Stimulated activated effector memory CD8-positive, alpha-beta T cell treated with anti-CD3 and anti-CD28 coated beads, Interleukin-12 subunit alpha, Interleukin-12 subunit beta, amount 100 ng/mL, for 72 hours (primary cell): Measurements from ENCODE around the gene MRPL50.
"Not testable (repeated sequence)": the region's sequence is repeated elsewhere in the genome, so short reads cannot be mapped to it uniquely, and the experiment has no call there.

Experiments used
- ATAC-seq: fragments of 150-1000 bp; cut with Tn5 transposase; 2 replicates; pipeline ENCODE4 v1.10.0; 2021
- DNase-seq, 2 donors: peaks; one replicate each; pipeline ENCODE4 v3.0.0; 2021 to 2022; ENCODE audit warnings: low spot score in 2 of 2
- H3K27ac Mint-ChIP-seq: one replicate; pipeline ENCODE4 v1.8.0; 2022; ENCODE audit warnings: mild to moderate bottlenecking, mixed read lengths
- H3K36me3 Mint-ChIP-seq: one replicate; pipeline ENCODE4 v1.8.0; 2022; ENCODE audit warnings: mild to moderate bottlenecking, mixed read lengths
- H3K4me1 Mint-ChIP-seq: one replicate; pipeline ENCODE4 v1.8.0; 2022; ENCODE audit warnings: mixed read lengths
- H3K4me3 Mint-ChIP-seq: one replicate; pipeline ENCODE4 v1.8.0; 2022; ENCODE audit warnings: mild to moderate bottlenecking, mixed read lengths
- H3K9me3 Mint-ChIP-seq: one replicate; pipeline ENCODE4 v1.8.0; 2022; ENCODE audit warnings: mixed read lengths

The MRPL50 gene

DNA sequence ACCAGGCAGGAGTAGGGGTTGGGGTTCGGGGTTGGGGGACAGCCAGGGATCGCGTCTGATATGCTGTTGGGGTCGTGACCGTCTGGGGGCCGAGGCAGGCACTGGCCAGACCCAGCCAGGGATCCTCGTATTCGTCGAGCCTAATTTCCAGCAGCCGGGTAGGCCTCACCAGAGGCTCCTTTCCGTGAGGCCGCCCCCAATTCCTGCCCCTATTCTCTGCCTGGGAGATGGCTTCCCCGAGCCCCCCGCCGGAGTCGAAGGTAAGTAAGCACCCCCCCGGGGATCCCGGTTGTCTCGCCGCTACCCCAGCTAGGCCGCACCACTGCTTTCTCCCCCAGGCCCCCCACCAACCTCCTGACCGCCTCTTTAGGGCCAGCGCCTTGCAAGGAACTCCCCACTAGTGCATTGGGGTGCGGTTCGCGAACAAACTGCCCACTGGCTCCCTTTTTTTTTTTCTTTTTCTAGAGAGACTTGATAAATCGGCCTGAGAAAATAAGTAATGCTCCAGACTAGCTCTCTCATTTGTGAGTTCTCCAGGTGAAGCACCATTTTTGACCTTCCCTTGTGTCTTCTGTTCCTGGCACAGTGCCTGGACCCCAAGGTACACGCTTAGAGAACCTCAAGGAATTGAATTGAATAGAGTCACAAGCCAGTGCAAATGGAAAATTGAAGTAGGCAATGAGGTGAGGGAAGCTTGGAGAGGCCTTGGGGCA is 668 bp upstream of the MRPL50 start:
- DNase-seq (no peak), ATAC-seq (no peak)
- Mint-ChIP-seq H3K9me3 (peaks cover 3% of the 10 kb centered on the region), H3K4me3 (peak overlapping the region; percentile 89), H3K4me1 (peaks cover 67% of the 10 kb centered on the region), H3K27ac (peak overlapping the region; percentile 96), H3K36me3 (peaks cover 74% of the 10 kb centered on the region)

DNA sequence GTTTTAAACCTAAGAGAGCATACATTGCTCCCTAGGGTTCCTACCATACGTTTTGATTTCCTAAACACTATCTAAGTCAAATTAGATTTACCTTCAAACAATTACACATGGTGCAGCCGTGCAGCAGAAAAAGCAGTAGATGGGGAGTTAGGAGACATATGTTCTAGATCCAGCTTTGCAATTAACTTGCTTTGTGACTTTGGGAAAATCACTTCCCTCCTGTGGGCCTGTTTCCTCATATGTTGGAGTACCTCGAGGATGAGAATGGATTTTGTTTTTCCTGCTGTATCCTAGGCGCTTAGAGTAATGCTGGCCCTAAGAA is 711 bp downstream of the MRPL50 start:
- Mint-ChIP-seq H3K36me3 (peaks cover 66% of the 10 kb centered on the region), H3K9me3 (no peaks in the 10 kb centered on the region), H3K4me1 (peaks cover 57% of the 10 kb centered on the region), H3K4me3 (peak overlapping the region; percentile 89), H3K27ac (peak overlapping the region; percentile 96)
- ATAC-seq = no peak
- DNase-seq = no peak

DNA sequence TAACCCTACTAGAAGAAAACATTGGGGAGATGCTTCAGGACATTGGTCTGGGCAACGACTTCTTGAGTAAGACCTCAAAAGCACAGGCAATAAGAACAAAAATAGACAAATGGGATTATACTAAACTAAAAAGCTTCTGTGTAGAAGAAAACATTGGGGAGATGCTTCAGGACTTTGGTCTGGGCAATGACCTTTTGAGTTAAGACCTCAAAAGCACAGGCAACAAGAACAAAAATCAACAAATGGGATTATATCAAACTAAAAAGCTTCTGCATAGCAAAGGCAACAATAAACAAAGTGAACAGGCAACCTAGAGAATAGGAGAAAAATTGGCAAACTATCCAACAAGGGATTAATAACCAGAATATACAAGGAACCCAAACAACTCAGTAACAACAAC is 3.7 kb downstream of the MRPL50 start:
- DNase-seq = no peak
- peaks cover 45% of the 10 kb centered on the region for H3K4me1 Mint-ChIP-seq
- H3K36me3 Mint-ChIP-seq = peaks cover 54% of the 10 kb centered on the region
- no peak overlapping the region for H3K27ac Mint-ChIP-seq
- no peak for ATAC-seq
- H3K9me3 Mint-ChIP-seq = no peaks in the 10 kb centered on the region
- no peak overlapping the region for H3K4me3 Mint-ChIP-seq

DNA sequence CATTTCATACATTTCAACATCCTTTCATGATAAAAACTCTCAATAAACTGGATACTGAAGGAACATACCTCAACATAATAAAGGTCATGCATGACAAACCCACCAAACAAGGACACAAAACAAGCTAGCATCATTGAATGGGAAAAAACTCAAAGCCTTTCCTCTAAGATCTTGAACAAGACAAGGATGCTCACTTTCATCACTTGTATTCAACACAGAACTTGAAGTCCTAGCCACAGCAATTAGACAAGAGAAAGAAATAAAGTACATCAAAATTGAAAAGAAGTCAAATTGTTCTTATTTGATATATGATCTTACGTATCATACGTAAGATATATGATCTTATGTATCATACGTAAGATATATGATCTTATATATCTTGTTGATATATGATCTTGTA is 5.3 kb downstream of the MRPL50 start:
- Mint-ChIP-seq H3K4me3 (no peak overlapping the region), H3K36me3 (peaks cover 62% of the 10 kb centered on the region), H3K4me1 (peaks cover 45% of the 10 kb centered on the region), H3K27ac (no peak overlapping the region), H3K9me3 (no peaks in the 10 kb centered on the region)
- no peak for ATAC-seq
- no peak for DNase-seq

GRCh38 chr9:101388507-101388993 is 9.9 kb downstream of the MRPL50 start:
- ATAC-seq (no peak), DNase-seq (no peak)
- H3K4me1 Mint-ChIP-seq = peaks cover 16% of the 10 kb centered on the region
- H3K27ac Mint-ChIP-seq = no peak overlapping the region
- no peak overlapping the region for H3K4me3 Mint-ChIP-seq
- peaks cover 9% of the 10 kb centered on the region for H3K9me3 Mint-ChIP-seq
- peaks cover 43% of the 10 kb centered on the region for H3K36me3 Mint-ChIP-seq

GRCh38 chr9:101387871-101388506 is 10.4 kb downstream of the MRPL50 start:
- peaks cover 9% of the 10 kb centered on the region for H3K9me3 Mint-ChIP-seq
- H3K4me3 Mint-ChIP-seq = no peak overlapping the region
- ATAC-seq (peak; percentile 65), DNase-seq (no peak)
- H3K36me3 Mint-ChIP-seq = peaks cover 42% of the 10 kb centered on the region
- no peak overlapping the region for H3K27ac Mint-ChIP-seq
- peaks cover 14% of the 10 kb centered on the region for H3K4me1 Mint-ChIP-seq

- H3K9me3 Mint-ChIP-seq, H3K27ac Mint-ChIP-seq, H3K4me1 Mint-ChIP-seq, ATAC-seq, DNase-seq, H3K4me3 Mint-ChIP-seq: not testable (repeated sequence)
- peaks cover 27% of the 10 kb centered on the region for H3K36me3 Mint-ChIP-seq
These were observed 13.4 kb downstream of the MRPL50 start, which contains the start of gene BAAT for GRCh38 chr9:101384873-101385536. BAAT (minus strand) TSS chr9:101385006; CDS start chr9:101371404, 13,602 bp downstream.

- DNase-seq = no peak
- Mint-ChIP-seq H3K36me3 (peaks cover 12% of the 10 kb centered on the region), H3K9me3 (peaks cover 9% of the 10 kb centered on the region), H3K4me1 (no peaks in the 10 kb centered on the region), H3K4me3 (no peak overlapping the region), H3K27ac (no peak overlapping the region)
- no peak for ATAC-seq
These were observed 15.1 kb downstream of the MRPL50 start for GRCh38 chr9:101383361-101383760.

DNA sequence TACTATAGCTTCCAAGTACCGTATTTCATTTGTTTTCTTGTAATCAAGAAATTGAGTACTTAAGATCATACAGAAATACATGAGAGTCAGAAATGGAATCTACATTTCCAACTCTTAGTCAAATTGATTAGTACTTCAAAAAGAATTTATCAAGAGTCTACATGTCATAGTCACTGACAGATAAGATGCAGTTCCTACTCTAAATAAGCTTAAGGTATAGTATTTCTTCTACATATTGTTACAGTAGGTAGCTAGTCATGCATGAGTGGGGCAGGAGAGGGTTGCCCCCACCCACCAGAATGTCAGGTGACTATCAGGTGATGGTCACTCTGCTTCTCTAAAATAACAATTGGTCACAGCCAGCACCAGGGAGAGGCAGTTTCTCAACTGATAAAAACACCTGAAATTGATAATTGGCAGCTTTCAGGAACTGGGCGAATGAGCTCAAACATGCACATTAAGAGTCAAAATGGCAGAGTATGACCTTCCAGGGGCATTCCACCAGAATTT is 16.5 kb downstream of the MRPL50 start:
- Mint-ChIP-seq H3K4me3 (no peak overlapping the region), H3K9me3 (peaks cover 9% of the 10 kb centered on the region), H3K27ac (no peak overlapping the region), H3K36me3 (peaks cover 5% of the 10 kb centered on the region), H3K4me1 (no peaks in the 10 kb centered on the region)
- ATAC-seq (no peak), DNase-seq (no peak)

DNA sequence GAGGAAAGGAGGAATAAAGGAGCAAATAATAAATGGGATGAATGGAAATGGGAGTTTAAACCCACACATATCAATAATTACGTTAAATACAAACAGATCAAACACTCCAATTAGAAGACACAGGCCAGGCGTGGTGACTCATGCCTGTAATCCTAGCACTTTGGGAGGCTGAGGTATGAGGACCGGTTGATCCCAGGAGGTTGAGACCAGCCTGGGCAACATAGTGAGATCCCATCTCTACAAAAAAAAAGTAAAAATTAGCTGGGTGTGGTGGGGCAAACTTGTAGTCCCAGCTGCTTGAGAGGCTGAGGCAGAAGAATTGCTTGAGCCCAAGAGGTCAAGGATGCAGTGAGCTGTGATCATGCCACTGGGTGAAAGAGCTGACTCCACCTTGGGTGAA is 17.3 kb downstream of the MRPL50 start:
- ATAC-seq (no peak), DNase-seq (no peak)
- no peaks in the 10 kb centered on the region for H3K4me1 Mint-ChIP-seq
- peaks cover 9% of the 10 kb centered on the region for H3K9me3 Mint-ChIP-seq
- peaks cover 2% of the 10 kb centered on the region for H3K36me3 Mint-ChIP-seq
- H3K27ac Mint-ChIP-seq = no peak overlapping the region
- no peak overlapping the region for H3K4me3 Mint-ChIP-seq

DNA sequence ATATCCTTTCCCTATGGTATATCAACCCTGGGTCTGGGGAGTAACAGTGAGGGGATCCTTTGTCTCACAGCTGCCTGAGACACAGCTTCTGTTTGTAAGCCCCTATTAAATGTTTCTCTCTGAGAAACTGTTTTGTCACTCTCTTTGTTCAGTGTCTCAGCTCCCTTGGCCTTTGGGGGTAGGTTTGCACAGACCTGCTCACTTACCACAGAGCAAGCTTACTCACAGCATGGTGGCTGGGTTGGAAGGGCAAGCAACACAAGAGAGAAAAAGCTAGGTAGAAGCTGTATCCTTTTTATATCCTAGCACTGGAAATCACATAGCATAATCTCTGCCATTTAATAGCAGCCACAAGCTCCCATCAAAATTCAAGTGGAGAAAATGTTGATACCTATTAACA is 18.1 kb downstream of the MRPL50 start:
- Mint-ChIP-seq H3K4me3 (no peak overlapping the region), H3K36me3 (no peaks in the 10 kb centered on the region), H3K9me3 (peaks cover 6% of the 10 kb centered on the region), H3K27ac (no peak overlapping the region), H3K4me1 (no peaks in the 10 kb centered on the region)
- no peak for ATAC-seq
- no peak for DNase-seq

DNA sequence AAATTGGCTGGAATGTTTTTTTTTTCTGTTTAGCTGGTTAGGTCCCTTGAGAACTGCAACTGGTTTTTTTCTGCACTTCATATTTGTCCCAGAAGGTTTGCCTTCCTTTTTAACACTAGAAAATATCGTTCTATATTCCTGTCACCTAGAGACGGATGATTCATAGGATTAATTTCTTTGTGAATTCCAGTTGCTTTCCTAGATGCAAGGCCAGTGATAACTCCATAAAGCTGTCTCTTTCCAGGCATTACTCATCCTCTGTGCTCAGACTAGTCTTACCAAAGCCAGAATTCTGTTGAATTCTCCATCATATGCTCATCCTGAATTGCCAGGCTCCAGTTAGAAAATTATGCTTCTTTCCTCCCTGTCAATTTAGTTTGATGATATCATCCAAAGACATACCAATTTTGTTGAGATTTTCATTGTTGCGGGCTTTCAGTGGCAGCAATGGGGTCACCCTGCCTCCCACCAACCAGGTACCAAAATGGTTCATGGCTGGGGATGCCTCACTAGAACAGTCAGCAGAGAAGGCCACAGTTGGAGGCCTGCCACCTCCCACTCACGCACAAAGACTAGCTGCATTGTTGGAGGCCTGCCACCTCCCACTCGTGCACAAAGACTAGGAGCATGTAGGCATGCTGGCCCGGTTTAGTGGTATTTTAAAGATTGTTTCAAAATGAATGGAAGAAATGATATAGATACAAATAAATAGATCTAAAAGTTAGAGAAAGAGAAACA is 22.1 kb downstream of the MRPL50 start:
- H3K36me3 Mint-ChIP-seq = no peaks in the 10 kb centered on the region
- DNase-seq = no peak

DNA sequence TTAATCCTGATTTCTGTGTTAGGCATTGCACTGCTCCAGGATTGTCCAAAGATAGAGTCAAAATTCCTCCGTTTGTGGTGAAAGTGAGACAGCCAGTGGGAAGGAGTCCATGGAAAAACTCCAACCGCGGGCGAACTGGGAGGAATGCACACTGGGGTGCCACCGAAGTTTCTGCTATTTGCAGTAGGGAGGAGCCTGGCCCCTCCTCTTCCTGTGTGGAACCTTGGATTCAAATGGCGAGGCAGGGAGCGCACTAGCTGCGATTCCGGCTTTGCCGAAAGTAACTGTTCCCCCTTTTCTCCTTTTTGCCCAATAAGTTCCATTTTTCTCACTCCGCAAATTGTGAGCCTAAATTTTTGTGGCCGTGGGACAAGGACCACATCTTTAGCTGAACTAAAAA is 22.9 kb downstream of the MRPL50 start:
- H3K4me1 Mint-ChIP-seq = no peaks in the 10 kb centered on the region
- DNase-seq (no peak), ATAC-seq (no peak)
- H3K27ac Mint-ChIP-seq = no peak overlapping the region
- H3K9me3 Mint-ChIP-seq = no peaks in the 10 kb centered on the region
- H3K36me3 Mint-ChIP-seq = no peaks in the 10 kb centered on the region
- H3K4me3 Mint-ChIP-seq = no peak overlapping the region

More for the DNA sequence above, 22.1 kb downstream of the MRPL50 start:
- no peaks in the 10 kb centered on the region for H3K4me1 Mint-ChIP-seq
- no peaks in the 10 kb centered on the region for H3K9me3 Mint-ChIP-seq
- ATAC-seq = no peak
- H3K27ac Mint-ChIP-seq = no peak overlapping the region
- no peak overlapping the region for H3K4me3 Mint-ChIP-seq

- no peak overlapping the region for H3K4me3 Mint-ChIP-seq
- no peaks in the 10 kb centered on the region for H3K4me1 Mint-ChIP-seq
- H3K9me3 Mint-ChIP-seq = no peaks in the 10 kb centered on the region
- ATAC-seq = no peak
- H3K27ac Mint-ChIP-seq = no peak overlapping the region
- no peaks in the 10 kb centered on the region for H3K36me3 Mint-ChIP-seq
- DNase-seq = no peak
These were observed 25.9 kb downstream of the MRPL50 start for GRCh38 chr9:101372327-101373118.
